Epithelial cell of esophagus (primary cell): ENCODE results near the gene BLOC1S6.

Experiments used
- DNase-seq: peaks from one replicate; pipeline ENCODE4 v3.0.0; 2010; ENCODE audit warnings: low read depth
- H3K4me3 ChIP-seq: 2 replicates; pipeline ENCODE4 v1.5.1; 2011; ENCODE audit warnings: mild to moderate bottlenecking, low read length, control low read depth
- CTCF ChIP-seq: IDR thresholded peaks from 2 replicates; pipeline ENCODE4 v1.5.1; 2011; ENCODE audit warnings: low read depth, mild to moderate bottlenecking, low read length, control low read depth, inconsistent platforms; ENCODE audit not compliant: insufficient read depth; ENCODE audit errors: missing control alignments

The BLOC1S6 gene

GRCh38 chr15:45548753-45549520 is 38.2 kb upstream of the BLOC1S6 start:
- no peak for DNase-seq
- H3K4me3 ChIP-seq, result no peak overlapping the region
- no peak for TF ChIP-seq CTCF

GRCh38 chr15:45549541-45550220 is 37.5 kb upstream of the BLOC1S6 start:
- TF ChIP-seq CTCF, result no peak
- H3K4me3 ChIP-seq, result no peak overlapping the region
- peak; percentile 8 for DNase-seq

- TF ChIP-seq CTCF, result no peak
- DNase-seq, result no peak
- no peak overlapping the region for H3K4me3 ChIP-seq
These were observed 36.7 kb upstream of the BLOC1S6 start for GRCh38 chr15:45550436-45550835.

- no peak for DNase-seq
- TF ChIP-seq CTCF, result no peak
- H3K4me3 ChIP-seq, result no peak overlapping the region
These were observed 35.5 kb upstream of the BLOC1S6 start for GRCh38 chr15:45551676-45552075.

- no peak for DNase-seq
- TF ChIP-seq CTCF, result no peak
- no peak overlapping the region for H3K4me3 ChIP-seq
These were observed 31.1 kb upstream of the BLOC1S6 start for GRCh38 chr15:45555934-45556608.

- no peak overlapping the region for H3K4me3 ChIP-seq
- TF ChIP-seq CTCF, result no peak
These were observed 14.6 kb upstream of the BLOC1S6 start for GRCh38 chr15:45572617-45573016.

More at GRCh38 chr15:45572617-45573016, 14.6 kb upstream of the BLOC1S6 start:
- DNase-seq, result no peak
